Stomach (tissue), 9 donors: Measurements from ENCODE around the gene RPS27. TPM values are rescaled to one million over a fixed set of nuclear protein-coding genes. Genes with fewer than 3 reads are reported as not detected.

Experiments
- DNase-seq, 2 donors: peaks; one replicate each; pipeline versions ENCODE4 v3.0.0 to v3.0.0-alpha.2; 2013 to 2019
- H3K27ac ChIP-seq, 5 donors: fragments of 200-600 bp in 4 of 5; sonication (generic) in 4 of 5; one replicate each; pipeline ENCODE4 v1.5.1; 2013 to 2019; ENCODE audit warnings: mild to moderate bottlenecking in 1 of 5, moderate library complexity in 1 of 5
- H3K27me3 ChIP-seq, 3 donors: fragments of 200-600 bp; sonication (generic); one replicate each; pipeline ENCODE4 v1.5.1; 2017 to 2019; ENCODE audit warnings: mixed run types in 1 of 3
- H3K36me3 ChIP-seq, 4 donors: fragments of 200-600 bp; sonication (generic); 1 replicate in 3 of 4; 2 replicates in 1 of 4; pipeline ENCODE4 v1.5.1; 2016 to 2019
- H3K4me1 ChIP-seq, 4 donors: fragments of 200-600 bp; sonication (generic); one replicate each; pipeline ENCODE4 v1.5.1; 2016 to 2019
- H3K4me3 ChIP-seq, 4 donors: fragments of 200-600 bp; sonication (generic) in 3 of 4; one replicate each; pipeline ENCODE4 v1.5.1; 2016 to 2019; ENCODE audit warnings: mild to moderate bottlenecking in 1 of 4
- H3K9me3 ChIP-seq, 4 donors: fragments of 200-600 bp; sonication (generic); one replicate each; pipeline ENCODE4 v1.5.1; 2016 to 2019
- CTCF ChIP-seq, 7 experiments: fragments of 450-650 bp in 4 of 7; fragments of 200-600 bp in 3 of 7; sonication (generic) in 3 of 7; IDR thresholded peaks; one replicate each; pipeline ENCODE4 v1.5.1; 2016 to 2019; ENCODE audit warnings: antibody characterized with exemption in 7 of 7, control low read depth in 2 of 7, mild to moderate bottlenecking in 1 of 7
- EP300 ChIP-seq: sonication (generic); formaldehyde crosslinking; IDR thresholded peaks from one replicate; pipeline ENCODE4 v1.6.1; 2017; ENCODE audit warnings: antibody characterized with exemption
- POLR2A ChIP-seq, 4 donors: fragments of 450-650 bp; IDR thresholded peaks; one replicate each; pipeline ENCODE4 v1.6.1; 2016; ENCODE audit warnings: antibody characterized with exemption in 4 of 4, control low read depth in 2 of 4, mild to moderate bottlenecking in 1 of 4, moderate library complexity in 1 of 4
- POLR2AphosphoS5 ChIP-seq, 3 donors: sonication (generic); formaldehyde crosslinking; IDR thresholded peaks; one replicate each; pipeline ENCODE4 v1.6.1; 2016; ENCODE audit warnings: antibody characterized with exemption in 3 of 3
- WGBS, 5 donors: extraction: QIAGEN DNeasy Blood & Tissue Kit in 3 of 5; methylation state at CpG; one replicate each; pipeline versions ENCODE4 v1.1.5 to v1.1.7; 2013 to 2018; 5-methylcytosine and 5-hydroxymethylcytosine counted together
- intact Hi-C: fragments of 100-400 bp; cut with DNase I; formaldehyde crosslinking; loops from one replicate; pipeline ENCODE4 v1.15.1; 2023; ENCODE audit warnings: low total_unique reads
- polyA plus RNA-seq, 3 donors: library from polyadenylated mRNA; stranded (reverse); fragments of 200-250 nt; gene quantifications; one replicate each; pipeline ENCODE4 v1.2.3, GENCODE V29; 2013
- total RNA-seq, 5 donors: library from RNA; depleted of rRNA; stranded (reverse); fragments of >200 nt; gene quantifications; one replicate each; pipeline versions ENCODE4 v1.1.0 to v1.2.3, GENCODE V29; 2014 to 2016
- donor health status: healthy with polysubstance abuse.
- donor health status: Bipolar disorder and iron deficiency.
- donor health status: healthy.

The RPS27 gene
- total and polyA plus RNA-seq, 8 donors = 43.4 to 21,142 (median 2,759) TPM

- TF ChIP-seq EP300 = no peak
- no peak for TF ChIP-seq POLR2A (IDR thresholded peaks at IDR 0.05)
- no peak for TF ChIP-seq POLR2AphosphoS5 (IDR thresholded peaks at IDR 0.05)
- no peak for TF ChIP-seq CTCF (IDR thresholded peaks at IDR 0.05)
- DNase-seq = no peak
- Histone ChIP-seq H3K27me3 (no peaks in the 10 kb centered on the region), H3K9me3 (no peaks in the 10 kb centered on the region), H3K4me3 (no peak overlapping the region), H3K27ac (no peak overlapping the region), H3K36me3 (peaks cover 38 to 62% (median 60%) of the 10 kb centered on the region in 4 donors), H3K4me1 (peaks cover 36 to 52% (median 46%) of the 10 kb centered on the region in 4 donors)
- intact Hi-C loops = no loop called here
- WGBS, 5 donors = 62 to 79% (median 65%) methylated on average over 4 of the region's 4 CpGs
Measured at GRCh38 chr1:153953859-153954365, 36.6 kb upstream of the RPS27 start.

DNA sequence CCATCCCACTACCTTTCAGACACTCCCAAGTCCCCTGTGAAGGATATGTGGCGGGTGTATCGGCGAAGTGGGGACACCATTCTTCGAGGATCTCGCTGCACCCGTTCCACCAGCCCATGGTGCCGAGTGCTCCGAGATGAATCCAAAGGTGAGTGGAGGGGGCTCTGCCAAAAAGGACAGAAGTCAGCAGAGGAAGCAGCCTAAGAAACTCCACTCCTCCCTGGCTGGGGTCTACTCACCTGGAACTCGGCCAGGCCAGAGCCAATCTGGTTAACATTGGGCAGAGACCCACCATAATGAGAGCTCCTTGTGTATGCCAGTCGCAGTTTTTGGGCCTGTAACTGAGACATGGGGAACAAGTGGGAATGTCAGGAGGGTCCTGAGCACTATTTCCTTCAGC lies 35.7 kb upstream of the RPS27 start:
- no peak for TF ChIP-seq CTCF (IDR thresholded peaks at IDR 0.05)
- no peak for TF ChIP-seq EP300
- no peak for TF ChIP-seq POLR2A (IDR thresholded peaks at IDR 0.05)
- TF ChIP-seq POLR2AphosphoS5 (IDR thresholded peaks at IDR 0.05) = no peak
- WGBS, 5 donors = 93 to 100% (median 95%) methylated on average over 7 to 10 of the region's 10 CpGs
- Histone ChIP-seq H3K4me3 (no peak overlapping the region), H3K36me3 (peaks cover 40 to 59% (median 54%) of the 10 kb centered on the region in 4 donors), H3K27ac (no peak overlapping the region), H3K4me1 (peaks cover 40 to 61% (median 55%) of the 10 kb centered on the region in 4 donors), H3K27me3 (no peaks in the 10 kb centered on the region), H3K9me3 (no peaks in the 10 kb centered on the region)
- DNase-seq = no peak
- intact Hi-C loops = no loop called here

DNA sequence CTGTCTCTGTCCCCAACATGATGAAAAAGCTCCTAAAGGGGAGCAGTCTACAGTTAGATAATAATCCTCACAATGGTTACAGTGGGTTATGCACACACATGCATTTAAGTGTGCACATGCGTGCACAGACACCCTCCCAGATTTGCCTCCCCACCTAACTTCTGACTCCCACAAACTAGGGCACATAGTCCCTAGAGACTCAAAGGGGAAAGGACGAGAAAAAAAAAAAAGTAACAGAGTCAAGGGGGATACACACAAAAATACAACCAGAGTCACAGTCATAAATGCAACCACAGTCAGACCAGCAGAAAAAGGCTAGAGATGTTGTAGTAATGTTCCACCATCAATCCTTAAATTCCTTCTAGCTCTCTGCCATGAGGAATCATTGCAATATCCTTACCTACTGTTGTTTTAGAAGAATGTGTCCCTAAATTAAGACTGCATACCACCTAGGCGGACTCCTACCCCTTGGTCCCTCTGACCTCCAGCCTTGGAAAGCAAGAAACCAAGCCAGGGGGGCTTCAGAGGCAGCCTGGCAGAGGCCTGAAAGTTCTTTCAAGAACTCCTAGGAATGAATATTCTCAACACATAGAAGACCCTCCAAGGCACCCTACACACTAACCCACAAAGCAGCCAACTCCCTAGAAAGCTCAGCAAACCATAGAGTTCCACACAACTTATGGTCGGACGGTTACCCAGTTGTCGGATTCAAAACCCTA lies 33.4 kb upstream of the RPS27 start:
- DNase-seq = no peak
- intact Hi-C loops = no loop called here
- H3K4me3 ChIP-seq = peak overlapping the region; percentile 73 to 98 (median 97)
- 20 to 27% (median 25%) methylated on average over 6 of the region's 6 CpGs for WGBS, 5 donors
- peak overlapping the region; percentile 83 to 98 (median 97) for H3K27ac ChIP-seq
- no peaks in the 10 kb centered on the region for H3K27me3 ChIP-seq
- H3K36me3 ChIP-seq = peaks cover 32 to 55% (median 46%) of the 10 kb centered on the region in 4 donors
- TF ChIP-seq EP300 (no peak), POLR2A (IDR thresholded peaks at IDR 0.05) (no peak)
- peaks cover 53 to 83% (median 72%) of the 10 kb centered on the region in 4 donors for H3K4me1 ChIP-seq
- no peaks in the 10 kb centered on the region for H3K9me3 ChIP-seq

DNA sequence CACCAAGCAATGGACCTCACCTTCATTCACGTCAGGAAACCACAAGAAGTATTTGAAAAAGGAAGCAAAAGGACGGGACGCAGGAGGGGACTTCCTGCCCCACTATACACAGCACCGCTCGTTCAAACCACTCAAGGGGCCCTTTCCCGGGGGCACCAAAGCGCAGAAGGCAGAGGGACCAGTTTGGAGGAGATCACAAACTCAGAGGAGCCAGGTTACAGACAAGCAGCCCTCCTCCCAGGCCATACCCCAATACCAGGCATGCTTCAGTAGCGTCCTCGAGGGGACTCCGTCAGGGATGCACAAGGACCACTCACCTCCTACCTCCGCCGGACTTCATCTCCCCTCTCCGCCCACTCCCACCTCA lies 32.8 kb upstream of the RPS27 start:
- WGBS, 5 donors = 0 to 1% (median 0%) methylated on average over 13 of the region's 13 CpGs
- H3K4me1 ChIP-seq = peaks cover 58 to 88% (median 77%) of the 10 kb centered on the region in 4 donors
- H3K9me3 ChIP-seq = no peaks in the 10 kb centered on the region
- H3K27me3 ChIP-seq = no peaks in the 10 kb centered on the region
- peaks cover 27 to 49% (median 41%) of the 10 kb centered on the region in 4 donors for H3K36me3 ChIP-seq
- peak in 1 of 2 donors; percentile 58 for DNase-seq
- peak overlapping the region; percentile 83 to 98 (median 97) for H3K27ac ChIP-seq
- H3K4me3 ChIP-seq = peak overlapping the region; percentile 73 to 98 (median 97)
- no peak for TF ChIP-seq EP300
- no peak for TF ChIP-seq POLR2A (IDR thresholded peaks at IDR 0.05)
- no peak for TF ChIP-seq POLR2AphosphoS5 (IDR thresholded peaks at IDR 0.05)
- TF ChIP-seq CTCF (IDR thresholded peaks at IDR 0.05) = no peak
- intact Hi-C loops = no loop called here
